Measurements from ENCODE around the gene ITPR1.

ITPR1 gene

DNA sequence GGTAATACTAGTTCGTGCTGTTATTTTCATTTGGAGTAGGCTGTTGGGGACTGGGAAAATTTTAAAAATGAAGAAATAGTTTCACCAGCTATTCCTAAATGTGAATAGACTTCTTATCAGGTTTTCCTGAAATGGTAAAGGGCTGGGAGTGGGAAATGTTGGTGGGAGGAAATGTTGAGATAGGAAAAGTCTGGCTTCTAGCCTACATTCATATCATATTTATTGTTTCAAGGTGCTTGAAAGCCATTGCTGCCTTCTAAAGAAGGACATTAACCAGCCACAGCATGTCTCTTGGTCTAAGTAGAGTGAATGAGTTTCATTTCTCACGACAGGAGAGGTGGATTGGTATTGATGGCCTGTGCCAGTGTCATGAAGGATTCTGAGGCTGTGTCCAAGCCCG is 288.9 kb downstream of the ITPR1 start:
- no peak for DNase-seq (ENCODE audit: low spot score)

DNA sequence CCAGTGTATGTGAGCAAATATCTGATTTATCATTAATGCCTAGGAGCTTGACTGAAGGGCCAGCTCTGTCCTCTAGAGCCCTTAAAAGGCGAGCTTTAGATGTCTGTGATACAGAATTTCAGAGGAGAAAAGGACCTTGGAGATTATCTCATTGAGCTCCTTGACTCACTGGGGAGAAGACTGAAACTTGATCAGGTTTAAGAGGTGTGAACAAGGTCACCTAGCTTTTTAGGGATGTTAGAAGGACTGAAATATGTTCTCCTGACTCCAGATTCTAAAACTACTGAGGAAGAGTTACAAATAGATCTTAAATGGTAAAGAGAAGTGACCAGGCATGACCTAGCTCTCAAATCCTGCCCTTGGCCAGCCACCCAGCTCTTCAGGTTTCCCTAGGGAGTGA is 292.4 kb downstream of the ITPR1 start:
- DNase-seq (ENCODE audit: low spot score) = no peak

DNA sequence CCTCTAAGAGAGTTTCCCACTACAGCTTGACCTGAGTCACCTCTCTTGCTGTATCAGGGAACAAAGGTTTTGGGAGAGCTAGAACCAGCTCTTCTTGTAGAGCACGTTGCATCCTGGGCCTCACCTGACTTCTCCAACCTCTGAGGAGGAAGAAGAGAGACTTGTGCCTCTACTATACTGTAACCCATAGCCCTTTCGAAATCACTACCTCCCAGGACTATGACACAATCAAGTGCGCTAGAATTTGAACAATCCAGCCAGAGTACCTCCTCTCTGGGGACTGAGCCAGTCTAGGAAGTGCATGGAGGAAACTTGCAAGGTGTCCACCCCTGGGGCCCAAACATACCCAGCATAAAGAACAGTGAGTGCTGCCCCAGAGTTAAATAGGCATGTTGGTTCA is 293.3 kb downstream of the ITPR1 start:
- no peak for DNase-seq (ENCODE audit: low spot score)

DNA sequence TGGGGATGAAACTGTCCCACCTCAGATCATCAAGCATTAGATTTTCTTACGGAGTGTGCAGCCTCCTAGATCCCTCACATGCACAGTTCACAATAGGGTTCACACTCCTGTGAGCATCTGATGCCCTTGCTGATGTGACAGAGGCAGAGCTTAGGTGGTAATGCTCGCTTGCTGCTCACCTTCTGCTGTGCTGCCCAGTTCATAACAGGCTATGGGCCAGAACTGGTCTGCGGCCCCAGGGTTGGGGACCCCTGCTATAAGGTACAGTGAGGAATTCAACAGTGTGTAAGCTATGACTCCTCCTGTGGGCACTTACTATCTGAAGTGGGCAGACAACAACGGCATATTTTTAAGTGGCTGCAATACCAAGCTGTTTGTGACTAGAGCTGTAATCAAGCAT is 298.2 kb downstream of the ITPR1 start:
- DNase-seq (ENCODE audit: low spot score) = no peak

DNA sequence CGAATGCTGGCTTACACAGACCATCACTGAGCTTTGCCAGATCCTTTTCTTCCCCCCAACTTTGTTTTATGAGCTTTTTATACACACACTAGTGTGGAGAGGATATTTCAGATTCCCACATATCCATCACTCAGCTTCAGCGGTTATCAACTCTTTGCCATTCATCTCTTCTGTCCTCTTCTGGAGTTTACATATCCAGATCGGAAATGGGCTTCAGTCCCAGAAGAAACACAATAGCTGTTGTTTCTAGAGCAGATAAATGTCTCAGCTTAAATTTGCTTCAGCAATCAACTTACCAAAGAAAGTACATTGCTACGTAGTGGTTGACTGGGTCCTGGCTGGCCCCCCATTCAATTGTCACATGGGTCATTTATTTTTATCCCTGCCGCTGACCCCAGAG is 300.2 kb downstream of the ITPR1 start:
- no peak for DNase-seq (ENCODE audit: low spot score)

DNA sequence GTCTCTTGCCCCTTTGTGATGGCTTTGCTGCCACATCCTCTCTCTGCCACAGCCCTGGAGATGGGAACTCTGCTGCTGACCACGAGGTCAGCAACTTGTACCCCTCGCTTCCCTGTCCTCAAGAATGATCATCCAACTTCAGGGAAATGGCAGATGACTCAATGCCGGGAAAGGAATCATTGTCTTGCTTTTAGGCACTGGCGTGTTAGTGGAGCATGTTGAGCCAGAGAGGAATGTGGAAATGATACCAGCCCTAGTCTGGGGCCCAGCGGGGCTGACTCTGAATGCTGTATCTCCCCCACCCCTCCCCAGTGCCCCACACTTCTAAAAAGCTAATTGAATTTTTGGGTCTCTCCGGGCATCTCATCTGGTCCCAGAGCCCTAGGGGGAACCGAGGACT is 301.2 kb downstream of the ITPR1 start:
- DNase-seq (ENCODE audit: low spot score) = no peak

DNA sequence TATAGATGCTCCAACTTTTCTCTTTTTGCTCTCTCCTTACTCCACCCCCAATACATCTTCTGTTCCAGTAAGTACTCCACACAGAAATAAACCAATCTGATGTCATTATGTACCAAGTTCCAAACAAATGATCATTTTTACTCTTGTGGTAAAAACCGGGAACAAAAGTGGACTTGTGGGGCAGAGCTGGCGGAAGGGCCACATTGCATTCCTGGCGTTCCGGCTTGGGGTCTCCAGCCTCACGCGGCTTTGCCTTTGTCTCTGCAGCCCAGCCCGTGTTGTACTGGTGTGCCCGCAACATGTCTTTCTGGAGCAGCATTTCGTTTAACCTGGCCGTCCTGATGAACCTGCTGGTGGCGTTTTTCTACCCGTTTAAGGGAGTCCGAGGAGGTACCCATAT is 301.6 kb downstream of the ITPR1 start:
- no peak for DNase-seq (ENCODE audit: low spot score)

DNA sequence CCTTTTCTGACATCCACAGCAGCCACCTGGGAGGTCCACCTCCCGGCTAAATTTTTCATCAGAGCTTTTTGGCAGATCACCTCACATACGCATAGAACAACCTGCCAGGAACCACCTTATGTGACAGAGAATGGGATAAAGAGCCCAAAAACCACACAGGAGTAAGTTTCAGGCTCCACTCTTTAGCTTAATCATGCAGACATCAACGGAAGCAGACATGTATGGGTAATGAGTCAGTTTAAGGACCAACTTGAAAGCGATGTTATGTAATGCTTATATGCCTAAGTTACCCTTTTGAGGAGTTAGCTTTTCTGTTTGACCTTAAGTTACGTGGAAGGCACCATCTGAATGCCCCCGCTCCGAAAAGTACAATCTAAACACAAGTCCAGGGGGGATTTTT is 302.8 kb downstream of the ITPR1 start:
- no peak for DNase-seq (ENCODE audit: low spot score)

DNA sequence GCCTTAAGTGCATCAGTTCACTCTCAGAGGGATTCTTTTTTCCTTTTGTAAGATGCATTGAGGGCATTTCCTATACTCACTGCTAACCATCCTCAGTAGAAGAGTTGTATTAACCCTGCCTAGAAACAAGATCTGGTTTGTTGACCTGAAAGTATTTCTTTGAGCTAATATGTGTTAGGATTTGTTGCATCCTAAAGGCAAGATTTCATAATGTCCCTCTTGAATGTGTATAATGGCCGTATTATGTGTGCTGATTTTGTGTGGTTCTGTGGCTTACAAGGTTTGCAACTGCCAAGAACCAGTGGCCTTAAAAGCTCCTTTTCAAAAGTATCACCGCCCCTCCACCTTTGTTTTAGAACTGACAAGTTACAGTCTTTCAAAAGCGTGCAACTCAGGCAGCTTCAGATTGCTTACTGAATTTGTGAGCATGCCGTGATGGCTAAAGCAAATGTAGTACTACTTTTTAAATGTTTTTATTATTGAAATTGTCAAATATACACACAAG is 304.1 kb downstream of the ITPR1 start:
- no peak for DNase-seq (ENCODE audit: low spot score)

DNA sequence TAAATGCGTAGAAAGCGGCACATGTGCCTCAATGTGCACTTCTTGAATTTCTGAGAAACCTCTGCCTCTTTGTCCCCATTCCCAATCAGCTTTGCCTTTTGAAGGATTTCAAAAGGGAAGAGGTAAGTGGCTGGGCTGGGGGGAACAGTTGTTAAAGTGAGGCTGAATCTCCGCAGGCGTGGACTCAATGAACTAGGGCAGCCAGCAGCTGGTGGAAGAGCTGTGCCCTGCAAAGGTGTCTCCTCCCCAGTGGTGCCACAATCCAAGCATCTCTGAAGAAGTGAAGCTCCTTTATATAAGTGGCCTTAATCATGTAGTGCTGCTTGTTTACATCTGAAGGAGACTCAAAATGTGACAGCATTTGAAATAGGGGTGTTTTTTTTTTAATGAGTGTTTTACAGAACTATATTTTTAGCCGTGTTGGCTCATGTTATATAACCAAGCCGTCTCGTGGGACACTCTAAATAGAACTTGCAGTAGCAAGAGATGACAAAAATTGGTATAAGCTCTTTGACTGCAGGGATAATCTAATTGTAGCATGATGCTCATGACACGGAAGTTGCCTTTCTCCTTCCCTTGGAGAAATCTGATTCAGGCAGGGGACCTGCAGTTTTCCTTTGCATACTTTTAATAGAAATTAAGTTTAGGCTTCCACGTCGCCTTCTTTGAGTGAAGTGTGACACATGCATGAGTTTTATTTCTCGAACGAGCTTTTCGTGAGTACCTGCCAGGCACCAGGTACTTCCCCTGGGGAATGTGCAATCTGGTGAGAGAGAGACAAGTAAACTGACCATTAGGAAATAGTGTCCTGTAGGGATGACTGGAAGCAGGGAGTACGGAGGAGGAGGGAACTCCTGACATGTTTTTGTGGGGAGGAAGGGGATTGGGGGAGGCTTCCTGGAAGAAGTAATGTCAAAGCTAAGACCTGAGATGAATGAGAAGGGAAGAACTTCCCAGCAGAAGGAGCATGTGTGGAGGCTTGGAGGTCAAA is 306.4 kb downstream of the ITPR1 start:
- no peak for DNase-seq (ENCODE audit: low spot score)

DNA sequence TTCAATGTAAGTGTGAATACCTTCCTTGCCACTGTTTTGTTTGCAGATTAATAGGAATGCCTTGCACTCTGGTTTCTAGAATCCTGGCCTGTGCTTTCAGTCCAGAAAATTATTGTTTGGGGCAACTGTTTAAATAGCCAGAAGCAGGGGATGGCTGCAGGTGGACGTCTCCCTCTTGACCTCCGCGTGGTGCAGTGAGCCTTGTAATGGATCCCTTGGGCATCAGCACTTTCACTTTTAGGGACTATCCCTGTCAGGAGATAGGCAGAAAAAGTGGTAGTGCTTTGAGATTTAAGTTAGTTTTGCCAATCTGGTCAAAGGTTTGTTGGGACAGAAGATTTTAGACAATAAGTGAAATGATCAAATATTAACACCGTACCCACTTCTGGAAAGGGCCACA is 307.4 kb downstream of the ITPR1 start:
- no peak for DNase-seq (ENCODE audit: low spot score)

DNA sequence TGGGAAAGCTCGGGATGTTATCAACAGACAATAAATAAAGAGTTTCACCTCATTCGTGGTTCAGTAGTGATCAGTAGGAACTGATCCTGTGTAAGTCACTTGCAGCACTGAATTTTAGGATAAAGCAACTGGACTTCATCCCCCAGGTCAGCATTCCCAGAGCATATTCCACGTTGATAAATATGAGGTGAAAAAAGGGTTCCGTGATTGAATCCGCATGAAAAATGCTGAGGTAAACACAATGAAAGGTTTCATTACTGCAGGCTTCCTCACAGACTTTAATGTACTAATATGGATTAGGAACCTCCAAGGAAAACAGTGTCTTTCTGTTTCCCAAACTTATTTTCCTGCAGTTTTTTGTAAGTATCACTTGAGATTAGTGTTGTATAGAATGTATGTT is 308.7 kb downstream of the ITPR1 start:
- no peak for DNase-seq (ENCODE audit: low spot score)

DNA sequence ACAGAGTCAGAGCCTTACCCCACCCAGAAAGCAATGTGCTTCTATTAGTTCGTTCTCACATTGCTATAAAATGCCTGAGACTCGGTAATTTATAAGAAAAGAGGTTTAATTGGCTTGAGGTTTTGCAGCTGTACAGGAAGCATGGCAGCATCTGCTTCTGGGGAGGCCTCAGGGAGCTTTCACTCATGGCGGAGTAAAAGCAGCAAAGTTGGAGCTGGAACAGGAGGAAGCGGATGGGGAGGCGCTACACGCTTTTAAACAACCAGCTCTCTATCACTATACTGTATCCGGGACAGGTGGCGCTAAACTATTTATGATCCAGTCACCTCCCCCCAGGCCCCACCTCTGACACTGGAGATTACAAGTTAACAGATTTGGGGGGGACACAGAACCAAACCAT is 309.8 kb downstream of the ITPR1 start:
- no peak for DNase-seq (ENCODE audit: low spot score)

DNA sequence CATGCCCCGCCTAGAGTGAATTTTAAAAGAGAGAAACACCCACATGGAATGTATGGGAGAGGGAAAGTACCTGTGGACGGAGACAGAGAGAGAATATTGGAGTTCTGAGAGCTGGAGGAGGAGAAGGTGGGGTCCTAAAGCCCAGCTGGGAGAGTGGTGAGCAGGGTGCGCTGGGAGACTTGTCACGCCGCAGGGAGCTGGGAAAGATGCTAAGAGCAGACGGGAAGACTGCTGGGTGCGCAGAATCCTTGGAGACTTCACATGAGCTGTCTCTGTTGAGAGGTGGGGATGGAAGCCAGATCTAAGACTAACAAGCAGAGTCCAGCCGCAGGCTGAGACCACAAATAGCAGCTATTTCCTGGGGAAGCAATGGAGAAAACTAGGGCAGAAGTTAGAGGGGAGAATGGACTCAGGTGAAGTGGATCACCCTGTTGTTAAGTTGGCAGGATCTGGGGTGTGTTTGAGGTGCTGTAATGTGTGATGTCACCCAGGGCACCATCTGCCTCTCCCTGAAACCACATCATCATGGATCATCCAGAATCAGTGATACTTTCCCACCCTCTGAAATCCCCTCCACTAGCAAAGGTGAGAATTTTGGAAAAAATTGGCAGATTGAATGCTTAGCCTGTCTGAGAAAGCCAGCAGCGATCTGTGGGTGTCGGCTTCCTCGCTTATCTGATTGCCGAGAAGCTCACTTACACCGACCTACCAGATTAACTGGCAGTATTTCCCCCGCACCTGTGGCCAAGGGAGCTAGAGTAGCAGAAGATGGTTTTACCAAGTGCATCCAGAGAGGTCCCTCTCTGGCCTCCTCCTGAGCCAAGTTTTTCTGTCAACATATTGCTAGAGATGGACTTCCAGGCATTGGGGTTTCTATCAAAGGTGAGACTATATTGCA is 311.3 kb downstream of the ITPR1 start:
- no peak for DNase-seq (ENCODE audit: low spot score)

DNA sequence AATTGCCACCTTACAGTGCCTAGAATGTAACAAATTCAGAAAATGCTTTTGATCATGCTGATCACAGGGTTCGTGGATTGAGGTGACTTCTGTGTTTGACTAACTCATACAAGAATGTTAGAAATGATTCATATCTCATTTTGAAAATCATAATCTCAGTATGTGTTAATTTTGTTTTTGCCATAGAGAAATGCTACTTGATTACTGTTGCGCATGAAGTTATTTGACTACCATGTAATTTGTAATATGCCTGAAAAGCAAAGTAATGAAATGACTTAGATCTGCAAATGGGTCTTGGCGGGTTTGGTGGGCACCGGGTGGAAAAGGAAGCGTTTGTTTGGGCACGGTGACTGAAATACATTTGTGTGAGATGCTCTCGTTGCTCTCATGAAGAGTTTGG is 312.5 kb downstream of the ITPR1 start:
- no peak for DNase-seq (ENCODE audit: low spot score)

DNA sequence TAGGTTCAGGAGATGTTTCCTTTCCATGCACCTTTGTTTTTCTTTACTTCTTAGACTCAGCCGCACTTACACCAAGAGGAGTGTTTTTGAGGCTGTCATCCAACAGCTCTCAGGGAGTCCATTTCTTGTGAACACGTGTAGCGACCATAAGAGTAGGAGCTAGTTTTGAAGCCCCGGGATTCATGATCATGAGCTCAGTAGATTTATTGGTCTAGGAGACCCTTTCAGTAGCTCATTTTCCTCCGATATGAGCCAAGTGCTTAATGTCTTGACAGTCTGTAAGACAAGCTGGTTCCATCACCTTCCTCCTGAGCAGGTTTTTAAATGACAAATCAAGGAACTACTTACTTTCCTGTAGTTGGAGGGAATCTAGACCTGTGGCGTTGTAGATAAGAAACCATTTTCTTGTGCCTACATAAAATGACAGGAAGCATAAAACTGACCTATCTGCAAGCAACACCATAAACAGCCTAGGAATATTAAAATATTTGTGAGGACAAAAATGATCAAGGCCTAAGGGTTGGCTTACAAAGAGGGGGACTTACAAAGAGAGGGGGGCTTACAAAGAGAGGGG is 313.5 kb downstream of the ITPR1 start:
- no peak for DNase-seq (ENCODE audit: low spot score)

DNA sequence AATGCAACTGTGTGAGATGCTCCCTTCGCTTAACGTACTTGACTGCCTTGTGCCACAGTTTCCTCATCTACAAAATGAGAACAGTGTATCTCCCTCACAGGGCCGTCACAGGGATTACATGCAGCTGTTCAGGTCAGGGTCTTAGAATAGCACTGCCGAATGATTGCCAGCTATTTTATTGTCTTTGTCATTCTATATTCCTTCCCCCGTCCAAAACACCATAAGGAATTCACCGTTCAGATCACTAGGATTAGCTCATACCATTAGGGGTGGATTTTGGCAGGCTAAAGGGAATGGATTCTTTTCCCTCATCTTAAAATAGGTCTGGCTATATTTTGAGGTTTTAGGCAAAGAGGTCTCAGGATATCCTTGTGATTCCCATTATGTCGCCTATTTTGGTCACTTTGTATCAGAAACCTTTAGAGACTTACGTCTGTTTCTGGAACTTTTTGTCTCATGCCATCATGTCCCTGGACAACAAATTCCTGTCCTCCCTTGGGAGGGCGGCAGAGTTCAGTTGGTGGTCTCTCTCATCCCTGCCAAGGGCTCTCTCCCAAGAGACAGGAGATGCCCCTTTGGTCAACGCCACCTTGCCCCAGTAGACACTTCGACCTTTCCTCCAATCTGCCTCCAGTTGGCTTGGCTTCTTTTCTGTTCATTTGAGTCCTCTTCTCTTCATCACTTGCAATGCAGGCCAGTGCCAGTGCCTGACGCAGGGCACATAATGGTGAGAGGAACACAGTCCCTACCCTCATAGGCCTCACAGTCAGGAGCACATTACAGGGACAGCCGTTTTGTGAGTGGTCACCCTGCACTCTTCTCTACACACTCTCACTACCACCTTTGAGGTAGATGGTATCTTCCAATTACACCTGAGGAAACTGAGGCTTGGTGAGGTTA is 314.5 kb downstream of the ITPR1 start:
- no peak for DNase-seq (ENCODE audit: low spot score)

DNA sequence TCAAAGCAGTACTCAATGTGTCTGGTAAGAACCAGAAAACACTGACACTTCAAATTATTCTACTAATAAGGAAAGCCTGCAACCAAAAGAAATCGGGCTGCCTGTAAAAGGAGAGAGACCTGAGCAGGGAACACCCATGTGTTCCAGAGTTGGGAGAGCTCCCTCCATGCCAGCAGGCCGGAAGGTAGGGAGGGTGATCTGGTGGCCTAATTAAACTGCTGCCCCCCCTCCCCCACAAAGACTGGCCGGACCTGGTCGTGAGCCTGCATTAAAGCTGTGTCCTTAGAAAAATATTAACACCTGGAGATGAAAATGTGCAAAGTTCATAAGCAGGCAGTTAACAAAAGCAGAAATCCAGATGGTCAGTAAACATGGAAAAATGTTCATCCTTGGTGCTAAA is 315.5 kb downstream of the ITPR1 start:
- DNase-seq (ENCODE audit: low spot score) = no peak

DNA sequence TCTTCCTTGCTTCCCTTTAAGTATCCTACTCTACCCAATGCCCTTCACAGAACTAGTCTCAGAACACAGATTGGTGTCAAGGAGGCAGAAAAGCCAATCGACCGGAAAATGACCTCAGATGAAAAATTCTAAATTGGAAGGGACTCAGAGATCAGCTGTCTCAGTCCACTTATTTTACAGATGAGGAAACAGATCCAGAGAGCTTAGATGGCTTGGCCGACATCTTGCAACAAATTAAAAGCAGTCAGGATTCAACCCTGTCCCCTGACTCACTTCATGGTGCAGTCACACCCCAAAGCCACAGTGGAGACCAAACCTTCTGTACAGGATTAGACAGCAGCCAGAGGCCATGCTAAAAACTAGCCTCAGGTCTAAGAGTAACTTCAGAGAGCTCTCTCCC is 316.8 kb downstream of the ITPR1 start:
- DNase-seq (ENCODE audit: low spot score) = no peak

DNA sequence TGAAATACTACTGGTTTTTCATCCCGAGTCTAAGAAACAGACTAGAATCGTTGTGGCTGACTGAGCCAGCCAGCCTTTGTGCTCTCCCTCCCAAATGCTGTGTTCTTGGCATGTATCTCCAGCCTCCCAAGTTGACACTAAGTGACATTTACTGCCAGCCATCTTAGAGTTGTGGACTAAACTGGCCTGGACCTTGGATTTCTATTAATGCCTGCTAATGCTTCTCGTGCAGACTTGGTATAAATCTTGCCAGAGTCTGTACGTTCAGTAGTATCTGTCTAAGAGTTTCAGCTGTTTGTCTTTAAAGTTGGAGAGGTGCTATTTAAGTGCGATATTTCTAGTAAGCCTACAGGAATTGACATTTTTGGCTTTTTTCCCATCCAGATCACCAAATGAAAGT is 319.4 kb downstream of the ITPR1 start:
- peak; percentile 25 for DNase-seq (ENCODE audit: low spot score)

DNA sequence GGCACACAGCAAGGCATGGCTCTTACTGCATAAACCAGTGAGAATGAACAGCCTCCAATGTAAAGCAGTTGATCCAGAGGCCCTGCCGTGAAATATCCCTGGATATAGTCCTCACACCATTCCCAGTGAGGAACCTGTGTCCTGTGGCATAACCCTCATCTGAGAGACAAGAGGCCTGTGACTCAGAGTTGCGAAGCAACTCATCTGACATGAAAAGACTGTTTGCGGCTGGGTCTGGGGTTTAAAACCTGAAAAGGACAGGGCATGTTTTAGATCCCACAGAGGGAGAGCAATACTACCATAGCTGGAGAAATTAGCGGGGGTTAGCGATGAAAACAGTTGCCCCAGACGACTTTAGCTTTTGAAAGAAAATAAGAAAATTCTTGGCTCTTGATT is 320.8 kb downstream of the ITPR1 start:
- DNase-seq (ENCODE audit: low spot score) = no peak
